Heart right ventricle (tissue), 16 donors: ENCODE data around the gene GMPR2. TPM values are rescaled to one million over a fixed set of nuclear protein-coding genes. Genes with fewer than 3 reads are reported as not detected.

Experiments
- ATAC-seq, 8 donors: fragments of 200-7000 bp; cut with Tn5 transposase; one replicate each; pipeline ENCODE4 v1.9.1; 2020; ENCODE audit warnings: mild to moderate bottlenecking in 8 of 8, moderate library complexity in 8 of 8, moderate number of reproducible peaks in 1 of 8
- DNase-seq, 2 donors: peaks; one replicate each; pipeline ENCODE4 v3.0.0-alpha.2; 2020
- H3K27ac ChIP-seq, 10 donors: fragments of 200-600 bp; sonication (generic) in 2 of 10; one replicate each; pipeline versions ENCODE4 v1.5.0 to v1.8.0; 2020 to 2022; ENCODE audit warnings: mild to moderate bottlenecking in 3 of 10
- H3K27me3 ChIP-seq, 7 donors: fragments of 200-600 bp; one replicate each; pipeline ENCODE4 v1.8.0; 2021 to 2022; ENCODE audit warnings: mild to moderate bottlenecking in 2 of 7
- H3K36me3 ChIP-seq, 9 donors: fragments of 200-600 bp; sonication (generic) in 1 of 9; one replicate each; pipeline versions ENCODE4 v1.5.0 to v1.8.0; 2020 to 2022; ENCODE audit warnings: mild to moderate bottlenecking in 2 of 9
- H3K4me1 ChIP-seq, 9 donors: fragments of 200-600 bp; sonication (generic) in 1 of 9; one replicate each; pipeline versions ENCODE4 v1.5.0 to v1.8.0; 2020 to 2022; ENCODE audit warnings: mild to moderate bottlenecking in 4 of 9
- H3K4me3 ChIP-seq, 10 donors: fragments of 200-600 bp; sonication (generic) in 2 of 10; one replicate each; pipeline versions ENCODE4 v1.5.0 to v1.8.0; 2020 to 2022; ENCODE audit warnings: mild to moderate bottlenecking in 7 of 10, moderate library complexity in 2 of 10
- H3K9me3 ChIP-seq, 11 donors: fragments of 200-600 bp in 10 of 11; sonication (generic) in 2 of 11; one replicate each; pipeline versions ENCODE4 v1.5.0 to v1.8.0; 2013 to 2022; ENCODE audit warnings: mild to moderate bottlenecking in 2 of 11, control low read depth in 1 of 11, moderate library complexity in 1 of 11
- CTCF ChIP-seq, 9 donors: fragments of 200-600 bp; sonication (generic) in 2 of 9; IDR thresholded peaks; one replicate each; pipeline versions ENCODE4 v1.5.0 to v1.8.0; 2021 to 2022; ENCODE audit warnings: antibody characterized with exemption in 9 of 9, mild to moderate bottlenecking in 5 of 9, moderate library complexity in 1 of 9
- WGBS, 2 donors: extraction: QIAGEN DNeasy Blood & Tissue Kit; methylation state at CpG; one replicate each; pipeline ENCODE4 v1.1.7; 2013; ENCODE audit warnings: inconsistent platforms in 1 of 2; 5-methylcytosine and 5-hydroxymethylcytosine counted together
- intact Hi-C, 10 donors: fragments of 100-400 bp; cut with DNase I; formaldehyde crosslinking; loops; one replicate each; pipeline versions ENCODE4 v1.11.1 to v1.14.2; 2022
- polyA plus RNA-seq, 2 donors: library from polyadenylated mRNA; stranded (reverse); fragments of 200-250 nt; gene quantifications; one replicate each; pipeline ENCODE4 v1.2.3, GENCODE V29; 2013
- total RNA-seq, 10 donors: library from RNA; stranded (reverse); fragmentation: NEBNext Ultra II Directional in 3 of 10; extraction: Animal tissue kit (Norgen Biotek cat#: 25700) in 3 of 10; gene quantifications; one replicate each; pipeline versions ENCODE4 v1.2.1 to v1.2.4, GENCODE V29; 2021 to 2023
- donor health status: Arrhythmogenic right ventricular cardiomyopathy.
- donor health status: ischemic (EF 13 %, LVEDD 7.1; RV severe dilation, severe dysfunction).
- donor health status: healthy with polysubstance abuse.
- donor health status: DM: no; HTN: yes; CAD: no.
- donor health status: DM: no; HTN: no; CAD: no.
- donor health status: ischemic (EF 25% LVEDD 6.9; RV normal size, moderate dysfunction).
- donor health status: ischemic (EF 25% LVEDD 5.7; RV mildly dilated, moderate dysfunction).
- donor health status: healthy.
- donor health status: DM: yes; HTN: yes; CAD: no.
- donor health status: Ischemic cardiomyopathy.
- donor health status: ischemic (EF 35%, LVEDD 5.7; RV mildly dilated, moderate dysfunction).
- donor health status: nonischemic (EF 11% LVEDD 7.7; RV severe dilation, severe dysfunction).
- donor health status: DM: yes; HTN: yes; CAD: no.
- donor health status: PGD.
- donor health status: ischemic (EF 29% LVEDD 5.4; RV normal size, mild dysfunction).
- donor health status: nonischemic (EF 23%, LVEDD 6.1; RV moderate dilation, normal function).

GMPR2 gene
- total and polyA plus RNA-seq, 12 donors: 26.4 to 46.9 (median 32.7) TPM

GRCh38 chr14:24192933-24193332, 39.8 kb upstream of the GMPR2 start:
- H3K27ac ChIP-seq: no peak overlapping the region
- H3K4me3 ChIP-seq: no peak overlapping the region
- peaks cover 0 to 42% (median 15%) of the 10 kb centered on the region in 9 donors for H3K36me3 ChIP-seq
- ATAC-seq (no peak), DNase-seq (no peak)
- 95% methylated on average over 15 of the region's 15 CpGs for WGBS, 2 donors
- intact Hi-C loops: no loop called here
- H3K9me3 ChIP-seq: no peaks in the 10 kb centered on the region
- no peaks in the 10 kb centered on the region for H3K27me3 ChIP-seq
- peaks cover 6 to 44% (median 37%) of the 10 kb centered on the region in 9 donors for H3K4me1 ChIP-seq
- no peak for TF ChIP-seq CTCF (IDR thresholded peaks at IDR 0.05)

- H3K9me3 ChIP-seq: no peaks in the 10 kb centered on the region
- H3K27ac ChIP-seq: peak overlapping the region in 8 of 10 donors; percentile 94 to 100 (median 98)
- peaks cover 0 to 45% (median 15%) of the 10 kb centered on the region in 9 donors for H3K36me3 ChIP-seq
- intact Hi-C loops: no loop called here
- H3K27me3 ChIP-seq: no peaks in the 10 kb centered on the region
- WGBS, 2 donors: 75 to 77% methylated on average over 7 of the region's 7 CpGs
- H3K4me3 ChIP-seq: peak overlapping the region in 9 of 10 donors; percentile 59 to 100 (median 91)
- TF ChIP-seq CTCF (IDR thresholded peaks at IDR 0.05): no peak
- H3K4me1 ChIP-seq: peaks cover 4 to 41% (median 29%) of the 10 kb centered on the region in 9 donors
- ATAC-seq: no peak
- no peak for DNase-seq
These were observed 38.4 kb upstream of the GMPR2 start for GRCh38 chr14:24194186-24194872.

- H3K9me3 ChIP-seq: no peaks in the 10 kb centered on the region
- DNase-seq (no peak), ATAC-seq (peak in 2 of 8 donors; percentile 1 to 14)
- WGBS, 2 donors: 47 to 52% methylated on average over 8 of the region's 8 CpGs
- intact Hi-C loops: no loop called here
- peak overlapping the region; percentile 92 to 100 (median 98) for H3K27ac ChIP-seq
- peak overlapping the region; percentile 59 to 100 (median 92) for H3K4me3 ChIP-seq
- H3K36me3 ChIP-seq: peaks cover 0 to 45% (median 15%) of the 10 kb centered on the region in 9 donors
- no peaks in the 10 kb centered on the region for H3K27me3 ChIP-seq
- peaks cover 4 to 39% (median 27%) of the 10 kb centered on the region in 9 donors for H3K4me1 ChIP-seq
- no peak for TF ChIP-seq CTCF (IDR thresholded peaks at IDR 0.05)
These were observed 37.9 kb upstream of the GMPR2 start for GRCh38 chr14:24194873-24195185.

- H3K4me3 ChIP-seq: peak within 1 kb of the TSS; percentile 59 to 100 (median 92)
- 0% methylated on average over 82 to 89 of the region's 89 CpGs for WGBS, 2 donors
- peak; percentile 92 to 97 (median 96) for ATAC-seq
These were observed 37.3 kb upstream of the GMPR2 start, which contains the start of gene TM9SF1 for GRCh38 chr14:24195186-24196070. TSS of gene TM9SF1 (minus strand) at chr14:24195441. CDS start at chr14:24195019, 422 bp downstream.

More at GRCh38 chr14:24195186-24196070, 37.3 kb upstream of the GMPR2 start, which contains the start of gene TM9SF1:
- H3K9me3 ChIP-seq: no peaks in the 10 kb centered on the region
- no peak for TF ChIP-seq CTCF (IDR thresholded peaks at IDR 0.05)
- H3K27ac ChIP-seq: peak within 1 kb of the TSS; percentile 92 to 100 (median 98)
- no peaks in the 10 kb centered on the region for H3K27me3 ChIP-seq
- peak; percentile 90 for DNase-seq
- intact Hi-C loops: no loop called here
- H3K4me1 ChIP-seq: peaks cover 4 to 39% (median 27%) of the 10 kb centered on the region in 9 donors
- H3K36me3 ChIP-seq: peaks cover 0 to 42% (median 15%) of the 10 kb centered on the region in 9 donors
